Psoas muscle (tissue), 8 donors: ENCODE results near the gene ERP44. TPM values are rescaled to one million over a fixed set of nuclear protein-coding genes. Genes with fewer than 3 reads are reported as not detected.

Source experiments
- ATAC-seq, 4 donors: fragments of 200-7000 bp; cut with Tn5 transposase; one replicate each; pipeline ENCODE4 v1.9.1; 2020; ENCODE audit warnings: moderate library complexity in 3 of 4, mild to moderate bottlenecking in 2 of 4
- DNase-seq, 2 donors: peaks; one replicate each; pipeline ENCODE4 v3.0.0-alpha.2; 2020
- H3K27ac ChIP-seq: fragments of 200-600 bp; one replicate; pipeline ENCODE4 v1.8.0; 2022
- H3K27me3 ChIP-seq, 3 donors: fragments of 200-600 bp in 1 of 3; one replicate each; pipeline versions ENCODE4 v1.6.1 to v1.8.0; 2013 to 2022; ENCODE audit warnings: low read length in 2 of 3, mild to moderate bottlenecking in 2 of 3, moderate library complexity in 1 of 3; ENCODE audit not compliant: insufficient read depth in 3 of 3
- H3K36me3 ChIP-seq, 2 donors: fragments of 200-600 bp in 1 of 2; one replicate each; pipeline versions ENCODE4 v1.6.1 to v1.8.0; 2013 to 2022; ENCODE audit warnings: low read depth in 1 of 2, mild to moderate bottlenecking in 1 of 2, moderate library complexity in 1 of 2; ENCODE audit not compliant: insufficient read depth in 1 of 2
- H3K4me1 ChIP-seq: fragments of 200-600 bp; one replicate; pipeline ENCODE4 v1.8.0; 2022
- H3K4me3 ChIP-seq: fragments of 200-600 bp; one replicate; pipeline ENCODE4 v1.8.0; 2022; ENCODE audit warnings: mild to moderate bottlenecking
- H3K9me3 ChIP-seq: fragments of 200-600 bp; one replicate; pipeline ENCODE4 v1.8.0; 2022
- WGBS, 3 donors: extraction: QIAGEN DNeasy Blood & Tissue Kit; methylation state at CpG; one replicate each; pipeline versions ENCODE4 v1.1.6 to v1.1.7; 2013; 5-methylcytosine and 5-hydroxymethylcytosine counted together
- intact Hi-C, 2 donors: fragments of 100-400 bp; cut with DNase I; formaldehyde crosslinking; loops; one replicate each; pipeline versions ENCODE4 v1.11.0 to v1.14.2; 2022
- polyA plus RNA-seq, 3 donors: library from polyadenylated mRNA; stranded (reverse); fragments of 200-250 nt; gene quantifications; one replicate each; pipeline ENCODE4 v1.2.3, GENCODE V29; 2013
- total RNA-seq, 4 donors: library from RNA; stranded (reverse); fragmentation: NEBNext Ultra II Directional in 2 of 4; extraction: Animal tissue kit (Norgen Biotek cat#: 25700) in 2 of 4; gene quantifications; one replicate each; pipeline versions ENCODE4 v1.2.1 to v1.2.4, GENCODE V29; 2021 to 2023
- TF ChIP-seq, protein P1 (sequence below): fragments of 200-600 bp; IDR thresholded peaks from one replicate; pipeline ENCODE4 v1.8.0; 2022; ENCODE audit warnings: antibody characterized with exemption
- donor health status: healthy with polysubstance abuse.
- donor health status: DM: no; HTN: no; CAD: no; lungs with moderate emphysema.
- donor health status: Bipolar disorder and iron deficiency.
- donor health status: healthy.
- donor health status: DM: yes; HTN: yes; CAD: no.
- donor health status: DM: no; HTN: no; CAD: no.
- donor health status: DM: no; HTN: no; CAD: no.
- donor health status: DM: yes; HTN: yes; CAD: no.

The ERP44 gene
- total and polyA plus RNA-seq, 7 donors = 7.5 to 14.3 (median 10.9) TPM

DNA sequence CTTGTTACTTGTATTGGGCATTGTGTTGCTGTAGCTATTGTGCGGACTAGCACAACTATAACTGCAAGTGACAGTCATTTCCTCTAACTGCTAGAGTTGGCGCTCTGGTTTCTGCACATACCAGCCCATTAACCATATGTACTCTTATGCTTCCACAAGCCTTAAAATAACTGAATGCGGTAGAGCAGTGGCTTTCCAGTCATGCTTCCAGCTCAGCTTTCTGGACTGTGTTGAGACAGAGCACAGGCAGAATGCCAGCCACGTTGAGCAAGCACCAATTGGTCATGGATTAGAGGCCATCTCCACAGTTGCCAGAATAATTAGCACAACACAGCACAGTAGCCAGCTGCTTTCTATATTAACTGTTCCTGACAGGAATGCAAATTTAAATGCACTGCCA is 12.4 kb upstream of the ERP44 start:
- H3K27ac ChIP-seq = peak overlapping the region; percentile 73
- WGBS, 3 donors = 8 to 15% (median 15%) methylated on average over 4 of the region's 4 CpGs
- peaks cover 17% of the 10 kb centered on the region for H3K4me1 ChIP-seq
- ATAC-seq (peak; percentile 98 to 99 (median 99)), DNase-seq (peak; percentile 93 to 97)
- peak overlapping the region; percentile 33 for H3K4me3 ChIP-seq
- H3K9me3 ChIP-seq = no peaks in the 10 kb centered on the region
- TF ChIP-seq, protein P1, sequence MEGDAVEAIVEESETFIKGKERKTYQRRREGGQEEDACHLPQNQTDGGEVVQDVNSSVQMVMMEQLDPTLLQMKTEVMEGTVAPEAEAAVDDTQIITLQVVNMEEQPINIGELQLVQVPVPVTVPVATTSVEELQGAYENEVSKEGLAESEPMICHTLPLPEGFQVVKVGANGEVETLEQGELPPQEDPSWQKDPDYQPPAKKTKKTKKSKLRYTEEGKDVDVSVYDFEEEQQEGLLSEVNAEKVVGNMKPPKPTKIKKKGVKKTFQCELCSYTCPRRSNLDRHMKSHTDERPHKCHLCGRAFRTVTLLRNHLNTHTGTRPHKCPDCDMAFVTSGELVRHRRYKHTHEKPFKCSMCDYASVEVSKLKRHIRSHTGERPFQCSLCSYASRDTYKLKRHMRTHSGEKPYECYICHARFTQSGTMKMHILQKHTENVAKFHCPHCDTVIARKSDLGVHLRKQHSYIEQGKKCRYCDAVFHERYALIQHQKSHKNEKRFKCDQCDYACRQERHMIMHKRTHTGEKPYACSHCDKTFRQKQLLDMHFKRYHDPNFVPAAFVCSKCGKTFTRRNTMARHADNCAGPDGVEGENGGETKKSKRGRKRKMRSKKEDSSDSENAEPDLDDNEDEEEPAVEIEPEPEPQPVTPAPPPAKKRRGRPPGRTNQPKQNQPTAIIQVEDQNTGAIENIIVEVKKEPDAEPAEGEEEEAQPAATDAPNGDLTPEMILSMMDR = no peak
- no peaks in the 10 kb centered on the region for H3K27me3 ChIP-seq
- intact Hi-C loops = no loop called here
- peaks cover 3 to 34% of the 10 kb centered on the region in 2 donors for H3K36me3 ChIP-seq

DNA sequence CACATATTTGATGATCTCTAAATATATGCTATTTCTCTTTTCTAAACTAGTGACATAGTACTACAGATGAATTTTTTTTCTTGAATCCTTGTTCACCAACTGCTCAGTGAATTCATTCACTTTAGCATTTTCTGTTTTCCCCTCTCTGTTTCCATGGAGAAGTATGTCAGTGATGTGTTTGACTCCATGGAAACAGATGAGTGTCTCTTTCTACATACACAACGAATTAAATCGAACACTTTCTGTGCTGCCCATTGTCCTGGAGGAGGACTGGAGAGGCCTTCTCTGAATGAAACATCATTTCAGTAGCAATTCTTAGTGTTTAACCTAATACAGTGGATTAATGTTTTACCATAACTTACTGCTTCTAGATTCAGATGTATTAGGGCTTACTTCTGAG is 9.8 kb upstream of the ERP44 start:
- ATAC-seq = no peak

DNA sequence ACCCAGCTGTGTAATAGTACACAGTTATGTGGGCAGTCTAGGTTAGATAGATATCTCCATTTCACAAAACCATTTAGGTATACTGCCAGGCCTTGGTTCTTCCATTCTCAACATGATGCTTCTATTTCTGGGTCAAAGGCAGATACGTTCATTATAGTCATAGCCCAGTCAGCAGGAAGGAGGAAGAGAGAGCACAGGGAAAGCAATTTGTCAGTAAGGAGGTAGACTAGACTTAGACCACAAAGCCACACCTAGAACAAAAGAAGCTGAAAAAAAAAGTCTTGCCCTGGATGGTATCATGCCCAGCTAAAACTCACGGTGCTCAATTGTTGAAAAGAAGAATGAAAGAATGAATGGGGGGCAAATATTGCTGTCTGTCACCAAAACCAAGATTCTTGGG is 7.8 kb upstream of the ERP44 start:
- Histone ChIP-seq H3K4me3 (no peak overlapping the region), H3K27me3 (no peaks in the 10 kb centered on the region), H3K27ac (peak overlapping the region; percentile 58), H3K9me3 (no peaks in the 10 kb centered on the region), H3K36me3 (peaks cover 11 to 72% of the 10 kb centered on the region in 2 donors), H3K4me1 (peaks cover 10% of the 10 kb centered on the region)
- intact Hi-C loops = loop anchor here in 1 of 2 donors (10.0 kb wide), 1 partner anchor 1288 kb away; the partner anchor contains the start of genes MRPL50 and ZNF189
- TF ChIP-seq, protein P1 = no peak
- WGBS, 3 donors = 57 to 67% (median 66%) methylated on average over 2 of the region's 2 CpGs
- ATAC-seq (no peak), DNase-seq (no peak)

More for the DNA sequence above, 9.8 kb upstream of the ERP44 start:
- no peak overlapping the region for H3K27ac ChIP-seq
- peaks cover 11 to 61% of the 10 kb centered on the region in 2 donors for H3K36me3 ChIP-seq
- TF ChIP-seq, protein P1 = no peak
- no peak for DNase-seq
- no peak overlapping the region for H3K4me3 ChIP-seq
- peaks cover 17% of the 10 kb centered on the region for H3K4me1 ChIP-seq
- H3K9me3 ChIP-seq = no peaks in the 10 kb centered on the region
- 31 to 42% (median 37%) methylated on average over 2 of the region's 2 CpGs for WGBS, 3 donors
- H3K27me3 ChIP-seq = no peaks in the 10 kb centered on the region
- intact Hi-C loops = loop anchor here in 1 of 2 donors (10.0 kb wide), 1 partner anchor 1286 kb away; the partner anchor contains the start of genes MRPL50 and ZNF189

DNA sequence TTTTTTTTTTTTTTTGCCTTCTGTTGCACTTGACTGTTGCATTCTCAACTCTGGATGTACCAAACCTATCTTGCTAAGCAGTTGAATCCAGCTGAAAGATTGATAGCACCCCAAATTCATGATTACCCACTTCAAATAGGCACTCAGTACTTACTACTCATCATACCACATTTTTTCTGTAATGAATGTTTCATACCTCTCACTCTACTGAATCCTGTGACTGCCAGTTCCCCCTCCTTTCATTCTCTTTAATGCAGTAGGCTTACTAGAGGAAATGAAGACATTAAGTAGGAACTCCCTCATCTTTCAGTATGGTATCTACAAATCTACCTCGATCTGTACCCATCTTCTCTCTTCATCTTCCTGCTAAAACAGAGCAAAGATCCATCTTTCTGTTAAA is 7.1 kb upstream of the ERP44 start:
- Histone ChIP-seq H3K4me3 (no peak overlapping the region), H3K27me3 (no peaks in the 10 kb centered on the region), H3K36me3 (peaks cover 11 to 77% of the 10 kb centered on the region in 2 donors), H3K9me3 (no peaks in the 10 kb centered on the region), H3K4me1 (peaks cover 6% of the 10 kb centered on the region), H3K27ac (no peak overlapping the region)
- intact Hi-C loops = loop anchor here in 1 of 2 donors (10.0 kb wide), 1 partner anchor 1289 kb away; the partner anchor contains the start of genes MRPL50 and ZNF189
- ATAC-seq = no peak
- no peak for DNase-seq
- TF ChIP-seq, protein P1 = no peak
- WGBS, 3 donors = 49 to 100% (median 59%) methylated on average over 1 of the region's 1 CpG

DNA sequence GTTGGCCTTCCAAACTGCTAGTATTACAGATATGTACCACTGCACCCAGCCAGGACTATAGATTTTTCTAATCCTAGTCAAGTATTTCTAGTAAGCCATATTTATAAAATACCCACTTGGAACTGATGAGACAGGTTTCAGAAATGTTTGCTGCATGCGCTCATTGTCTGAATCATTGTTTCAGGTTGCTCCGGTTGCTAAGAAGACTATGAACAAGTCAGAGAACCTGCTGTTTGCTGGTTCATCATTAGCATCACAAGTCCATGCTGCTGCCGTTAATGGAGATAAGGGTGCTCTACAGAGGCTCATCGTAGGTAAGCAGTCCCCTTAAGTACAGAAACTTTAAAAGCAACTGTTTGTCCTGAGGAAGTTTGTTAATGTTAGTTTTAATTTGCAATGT is 5.5 kb upstream of the ERP44 start:
- Histone ChIP-seq H3K36me3 (peaks cover 11 to 72% of the 10 kb centered on the region in 2 donors), H3K9me3 (no peaks in the 10 kb centered on the region), H3K27me3 (no peaks in the 10 kb centered on the region), H3K4me3 (no peak overlapping the region), H3K4me1 (peaks cover 6% of the 10 kb centered on the region), H3K27ac (no peak overlapping the region)
- WGBS, 3 donors = 85 to 87% (median 86%) methylated on average over 4 of the region's 4 CpGs
- intact Hi-C loops = loop anchor here in 1 of 2 donors (10.0 kb wide), 1 partner anchor 1290 kb away; the partner anchor contains the start of genes MRPL50 and ZNF189
- ATAC-seq (no peak), DNase-seq (no peak)
- TF ChIP-seq, protein P1 = no peak
